ACC112 (cell line): Measurements from ENCODE around the gene HSF5.
"Not testable (repeated sequence)": the region's sequence is repeated elsewhere in the genome, so short reads cannot be mapped to it uniquely, and the experiment has no call there.

ENCODE experiments used
- H2AFZ ChIP-seq: fragments of 200-600 bp; sonication (generic); one replicate; pipeline ENCODE4 v1.6.0; 2017; ENCODE audit warnings: antibody characterized with exemption, low read length; ENCODE audit not compliant: unreplicated experiment
- H3K27ac ChIP-seq: fragments of 200-600 bp; sonication (generic); 2 replicates; pipeline ENCODE4 v1.5.1; 2014; ENCODE audit warnings: low read depth, mild to moderate bottlenecking, antibody characterized with exemption, low read length, moderate library complexity
- H3K27me3 ChIP-seq: fragments of 200-600 bp; sonication (generic); 2 replicates; pipeline ENCODE4 v1.6.1; 2014; ENCODE audit warnings: mild to moderate bottlenecking, antibody characterized with exemption, low read length, moderate library complexity, mixed read lengths; ENCODE audit not compliant: insufficient read depth
- H3K36me3 ChIP-seq: fragments of 200-600 bp; sonication (generic); 2 replicates; pipeline ENCODE4 v1.6.1; 2016; ENCODE audit warnings: mild to moderate bottlenecking, antibody characterized with exemption, low read length, moderate library complexity, mixed read lengths; ENCODE audit not compliant: insufficient read depth
- H3K4me1 ChIP-seq: fragments of 200-600 bp; sonication (generic); one replicate; pipeline ENCODE4 v1.6.1; 2016; ENCODE audit warnings: low read length, mixed read lengths; ENCODE audit not compliant: insufficient read depth, unreplicated experiment, control insufficient read depth
- H3K4me3 ChIP-seq: fragments of 200-600 bp; sonication (generic); 2 replicates; pipeline ENCODE4 v1.5.1; 2014; ENCODE audit warnings: mild to moderate bottlenecking, low read depth, low read length
- H3K79me2 ChIP-seq: fragments of 200-600 bp; sonication (generic); one replicate; pipeline ENCODE4 v1.6.0; 2016; ENCODE audit warnings: low read length; ENCODE audit not compliant: control insufficient read depth, unreplicated experiment, insufficient read depth

HSF5 gene

DNA sequence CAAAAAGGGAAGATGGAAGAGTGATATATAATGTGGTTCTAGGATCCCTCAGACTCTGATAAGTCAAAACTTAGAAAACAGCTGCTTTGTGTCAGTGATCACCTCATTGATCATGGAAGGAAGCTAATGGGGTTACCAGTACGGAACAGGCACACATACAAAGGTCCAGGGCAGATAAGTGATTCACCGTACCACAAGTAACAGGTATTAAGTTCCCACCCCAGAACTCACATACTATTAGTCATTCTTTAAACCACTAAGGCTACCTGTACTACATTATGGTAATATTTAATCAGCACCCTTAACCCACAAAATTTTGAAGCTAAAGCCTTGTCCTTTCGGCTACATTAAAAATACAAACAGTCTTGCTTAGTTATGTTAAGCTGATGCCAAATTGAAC, 88.2 kb downstream of the HSF5 start:
- Histone ChIP-seq H3K27ac (no peak overlapping the region), H3K27me3 (peaks cover 94% of the 10 kb centered on the region), H3K4me1 (peaks cover 4% of the 10 kb centered on the region), H3K79me2 (no peaks in the 10 kb centered on the region), H3K36me3 (no peaks in the 10 kb centered on the region), H3K4me3 (no peak overlapping the region), H2AFZ (no peak overlapping the region)

DNA sequence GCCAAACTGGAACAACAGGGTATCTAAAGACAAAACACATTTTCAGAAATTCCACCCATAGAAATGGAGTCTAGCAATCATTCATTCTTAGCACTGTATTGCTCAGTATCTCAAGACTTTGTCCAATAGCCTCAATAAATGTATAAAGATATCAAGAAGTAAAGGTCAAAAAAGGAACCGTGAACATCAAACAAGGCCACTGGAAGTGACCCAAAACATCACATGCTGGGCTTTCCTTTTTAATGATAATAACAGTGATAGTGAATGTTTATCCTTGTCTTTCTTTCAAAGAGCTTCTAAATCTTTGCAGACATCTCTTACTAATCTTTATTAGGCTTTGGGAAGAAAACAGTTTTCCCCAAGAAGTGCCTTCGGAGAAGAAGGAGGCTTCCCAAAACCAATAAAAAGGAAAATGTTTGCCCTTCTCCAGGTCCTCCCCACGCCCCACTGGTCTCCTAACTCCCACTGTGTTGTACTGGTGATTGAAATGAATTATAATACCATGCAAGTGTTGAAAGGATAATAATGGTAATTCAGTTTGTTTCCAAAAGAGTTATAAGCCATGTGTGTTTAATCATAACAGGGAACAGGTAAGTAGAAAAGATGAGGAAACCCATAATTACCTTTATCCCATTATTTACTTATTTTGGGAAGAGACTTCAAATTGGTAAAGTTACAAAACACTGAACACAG, 89.5 kb downstream of the HSF5 start:
- Histone ChIP-seq H3K79me2 (no peaks in the 10 kb centered on the region), H3K36me3 (no peaks in the 10 kb centered on the region), H2AFZ (no peak overlapping the region), H3K27me3 (peaks cover 94% of the 10 kb centered on the region), H3K4me1 (peaks cover 4% of the 10 kb centered on the region), H3K27ac (no peak overlapping the region), H3K4me3 (no peak overlapping the region)

DNA sequence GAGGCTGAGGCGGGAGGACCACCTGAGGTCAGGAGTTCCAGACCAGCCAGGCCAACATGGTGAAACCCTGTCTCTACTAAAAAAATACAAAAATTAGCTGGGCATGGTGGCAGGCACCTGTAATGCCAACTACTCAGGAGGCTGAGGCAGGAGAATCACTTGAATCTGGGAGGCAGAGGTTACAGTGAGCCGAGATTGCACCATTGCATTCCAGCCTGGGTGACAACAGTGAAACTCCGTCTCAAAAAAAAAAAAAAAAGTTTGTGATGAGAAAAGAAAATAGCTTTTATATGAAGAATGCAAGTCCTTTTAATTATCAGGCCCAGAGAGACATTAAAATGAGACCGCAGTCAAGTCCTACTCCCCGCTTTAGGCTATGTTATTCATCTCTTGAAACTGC, 90.8 kb downstream of the HSF5 start:
- H3K4me1 ChIP-seq, H3K79me2 ChIP-seq, H3K36me3 ChIP-seq, H2AFZ ChIP-seq, H3K27ac ChIP-seq, H3K4me3 ChIP-seq: not testable (repeated sequence)
- peaks cover 93% of the 10 kb centered on the region for H3K27me3 ChIP-seq

DNA sequence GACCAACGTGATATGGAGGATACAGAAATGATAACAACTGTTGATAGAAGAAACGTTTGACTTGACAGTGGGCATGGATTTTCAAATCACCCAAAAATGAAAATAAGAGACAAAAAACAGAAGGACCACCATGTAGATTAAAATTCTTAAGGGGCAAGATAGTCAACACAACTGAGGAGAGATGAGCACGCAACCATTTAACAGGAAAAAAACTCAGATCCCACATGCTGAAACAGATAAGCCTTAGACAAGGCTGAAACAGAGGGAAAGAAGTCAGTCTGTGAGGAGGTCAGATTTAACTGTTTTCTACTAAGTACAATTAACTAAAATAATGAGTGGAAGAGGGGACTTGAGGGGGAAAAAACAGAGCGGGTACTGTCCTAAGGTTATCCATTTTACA, 92.0 kb downstream of the HSF5 start:
- Histone ChIP-seq H3K27me3 (peaks cover 93% of the 10 kb centered on the region), H3K79me2 (no peaks in the 10 kb centered on the region), H3K27ac (no peak overlapping the region), H3K4me1 (no peaks in the 10 kb centered on the region), H3K4me3 (no peak overlapping the region), H2AFZ (no peak overlapping the region), H3K36me3 (no peaks in the 10 kb centered on the region)

DNA sequence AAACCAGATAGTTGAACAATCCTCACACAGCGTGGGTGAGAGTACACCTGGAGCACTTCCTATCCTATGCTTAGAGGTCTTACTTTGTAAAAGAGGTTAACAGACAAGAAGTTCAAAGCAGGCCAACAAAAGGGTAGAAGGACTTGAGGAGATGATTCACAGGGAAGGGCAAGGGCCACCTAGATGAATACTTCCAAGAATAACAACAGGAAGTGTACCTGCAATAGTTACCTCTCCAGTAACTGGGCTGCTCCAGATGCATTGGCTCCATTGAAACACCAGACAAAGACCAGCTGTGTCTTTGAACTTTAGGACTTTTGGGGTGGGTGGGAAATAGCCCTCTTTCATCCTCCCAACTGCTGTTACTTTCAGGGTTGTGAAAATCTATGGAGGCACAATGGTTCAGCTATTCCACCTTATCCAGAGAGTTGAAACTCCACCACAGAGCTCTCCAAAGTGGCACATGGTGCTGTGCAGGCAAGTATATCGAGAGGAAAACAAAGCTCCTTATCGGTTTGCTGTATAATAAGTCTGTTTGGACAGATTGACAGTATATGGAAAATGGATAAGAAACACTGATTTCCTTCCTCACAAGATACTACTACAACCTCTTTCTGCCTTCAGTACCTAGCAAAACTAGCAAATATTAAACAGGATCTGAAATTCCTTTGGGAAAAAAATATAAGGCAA, 93.5 kb downstream of the HSF5 start:
- H2AFZ ChIP-seq, result no peak overlapping the region
- no peak overlapping the region for H3K4me3 ChIP-seq
- peaks cover 93% of the 10 kb centered on the region for H3K27me3 ChIP-seq
- no peak overlapping the region for H3K27ac ChIP-seq
- no peaks in the 10 kb centered on the region for H3K79me2 ChIP-seq
- no peaks in the 10 kb centered on the region for H3K36me3 ChIP-seq
- no peaks in the 10 kb centered on the region for H3K4me1 ChIP-seq

DNA sequence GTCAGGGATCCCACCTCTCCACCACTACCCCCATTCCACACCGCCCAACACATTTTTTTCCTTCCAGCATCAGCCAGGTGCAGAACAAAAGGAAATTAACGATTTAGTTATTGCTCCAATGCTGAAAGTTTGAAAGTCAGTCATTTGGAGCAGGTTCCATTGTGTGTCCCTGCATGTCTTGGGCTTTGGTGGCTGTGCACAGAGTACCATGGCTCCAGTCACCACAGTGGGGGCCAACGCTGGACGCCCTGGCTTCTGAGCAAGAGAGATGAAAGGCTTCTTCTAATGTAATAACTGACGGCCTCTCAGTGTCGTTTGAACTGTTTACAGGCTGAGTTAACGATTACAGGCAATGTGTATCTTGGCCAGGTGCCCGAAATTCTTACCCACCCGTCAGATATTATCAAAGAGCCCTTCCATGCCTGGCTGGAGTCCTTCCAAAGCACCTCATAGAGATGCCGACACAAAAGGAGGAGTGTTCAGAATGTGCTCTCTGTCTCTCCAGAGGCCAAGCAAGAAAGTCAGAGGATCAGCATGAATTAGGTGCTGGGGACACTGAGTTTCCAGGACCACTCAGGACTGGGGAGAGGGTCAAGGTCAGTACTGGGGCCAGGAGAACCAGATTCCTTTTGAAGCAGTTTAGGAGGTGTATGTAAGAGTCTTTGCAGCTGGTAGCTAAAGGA, 96.8 kb downstream of the HSF5 start:
- Histone ChIP-seq H2AFZ (no peak overlapping the region), H3K36me3 (no peaks in the 10 kb centered on the region), H3K27me3 (peaks cover 94% of the 10 kb centered on the region), H3K27ac (no peak overlapping the region), H3K4me3 (no peak overlapping the region), H3K79me2 (no peaks in the 10 kb centered on the region), H3K4me1 (no peaks in the 10 kb centered on the region)

DNA sequence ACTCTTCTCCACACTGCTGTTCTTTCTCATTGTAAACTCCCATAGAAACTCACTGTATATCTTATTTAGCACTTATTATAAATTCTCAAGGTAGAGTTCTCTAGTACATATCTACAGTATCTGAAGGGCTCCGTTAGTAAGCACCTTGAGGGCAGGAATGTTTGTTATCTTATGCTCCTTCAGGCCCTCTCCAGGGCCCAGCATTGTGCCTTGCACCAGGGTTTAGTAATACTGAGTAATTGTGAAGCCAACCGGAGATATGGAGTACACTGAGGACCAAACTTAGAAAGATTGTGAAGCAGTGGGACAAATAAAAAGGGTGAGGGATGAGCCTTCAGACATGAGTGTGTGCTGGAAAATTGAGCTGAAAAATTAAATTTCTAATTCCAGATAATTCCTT, 97.3 kb downstream of the HSF5 start:
- Histone ChIP-seq H3K27ac (no peak overlapping the region), H3K79me2 (no peaks in the 10 kb centered on the region), H3K27me3 (peaks cover 94% of the 10 kb centered on the region), H3K4me3 (no peak overlapping the region), H2AFZ (no peak overlapping the region), H3K4me1 (no peaks in the 10 kb centered on the region), H3K36me3 (no peaks in the 10 kb centered on the region)

DNA sequence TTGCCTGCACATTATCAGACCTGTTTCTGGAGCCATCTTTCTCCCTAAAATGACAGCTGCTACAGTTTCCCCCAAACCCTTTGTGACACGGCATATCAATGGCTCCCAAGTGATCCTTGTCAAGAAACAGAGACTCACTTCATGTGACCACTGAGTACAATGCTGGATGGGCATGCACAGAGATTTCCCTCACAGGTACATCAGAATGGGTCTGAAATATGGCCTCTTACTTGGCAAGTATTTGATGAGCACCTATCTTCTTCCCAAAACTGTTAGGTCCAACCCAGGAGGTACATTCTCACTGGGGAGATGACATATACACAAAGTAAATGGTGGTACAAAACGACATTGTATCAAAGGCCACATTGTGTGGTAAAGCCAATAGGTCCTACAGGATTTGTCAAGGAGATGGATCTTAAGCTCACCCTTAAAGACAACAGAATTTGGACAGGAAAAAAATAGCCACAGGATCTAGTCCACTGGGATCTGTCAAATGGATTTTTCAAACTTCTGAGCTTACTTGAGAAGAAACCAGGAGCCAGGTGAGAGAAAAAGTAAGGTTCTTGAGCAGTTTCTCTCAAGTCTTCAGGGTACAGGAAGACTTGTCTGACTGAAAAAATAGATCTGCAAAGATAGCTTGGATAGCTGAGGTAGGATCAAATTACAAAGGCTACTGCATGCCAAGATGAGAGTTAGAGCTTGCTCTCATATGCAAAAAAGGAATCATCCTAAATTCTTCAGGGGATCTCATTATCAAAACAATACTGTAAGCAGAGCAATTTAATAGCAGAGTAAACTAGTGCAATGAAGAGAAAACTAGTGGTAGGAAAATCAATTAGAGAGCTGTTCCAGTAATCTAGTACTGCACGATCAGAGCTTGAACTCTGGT, 99.7 kb downstream of the HSF5 start:
- Histone ChIP-seq H3K4me1 (no peaks in the 10 kb centered on the region), H3K4me3 (no peak overlapping the region), H3K27ac (no peak overlapping the region), H3K79me2 (no peaks in the 10 kb centered on the region), H3K36me3 (no peaks in the 10 kb centered on the region), H3K27me3 (peaks cover 95% of the 10 kb centered on the region), H2AFZ (no peak overlapping the region)

DNA sequence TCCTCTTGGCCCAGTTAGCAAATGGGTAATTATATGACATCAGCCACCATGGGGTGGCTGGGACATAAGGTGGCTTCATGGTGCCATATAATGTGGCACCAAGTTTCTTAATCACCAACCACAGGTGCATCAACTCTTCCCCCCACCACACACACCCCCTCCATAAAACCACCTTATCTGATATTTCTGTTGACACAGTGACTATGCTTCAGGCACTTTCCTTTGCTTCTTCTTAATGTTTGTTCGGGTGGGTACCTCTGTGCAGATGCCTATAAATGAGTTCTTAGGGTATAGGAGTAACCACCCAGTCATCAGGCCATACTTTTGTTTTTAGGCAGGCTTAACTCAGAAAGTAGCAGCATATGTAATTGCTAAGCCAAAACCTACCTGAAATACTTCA, 100.4 kb downstream of the HSF5 start:
- H3K4me1 ChIP-seq, result no peaks in the 10 kb centered on the region
- no peak overlapping the region for H3K27ac ChIP-seq
- no peaks in the 10 kb centered on the region for H3K79me2 ChIP-seq
- H3K27me3 ChIP-seq, result peaks cover 93% of the 10 kb centered on the region
- H2AFZ ChIP-seq, result no peak overlapping the region
- H3K36me3 ChIP-seq, result no peaks in the 10 kb centered on the region
- no peak overlapping the region for H3K4me3 ChIP-seq

DNA sequence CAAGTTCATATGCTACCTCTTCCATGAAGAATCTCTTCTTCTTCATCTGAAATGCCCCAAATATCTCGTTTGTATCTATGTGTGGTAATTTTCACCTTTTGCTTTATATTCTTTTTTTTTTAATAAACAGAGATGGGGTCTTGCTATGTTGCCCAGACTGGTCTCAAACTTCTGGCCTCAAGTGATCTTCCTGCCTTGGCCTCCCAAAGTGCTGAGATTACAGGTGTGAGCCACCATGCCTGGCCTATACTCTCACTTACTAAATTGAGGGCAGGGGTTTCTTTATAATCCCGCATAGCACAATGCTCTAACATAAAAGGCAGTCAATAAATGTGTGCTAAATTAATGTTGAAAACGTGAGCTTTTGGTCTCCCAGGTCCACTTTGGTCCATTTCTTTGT, 101.5 kb downstream of the HSF5 start:
- H3K27me3 ChIP-seq, result peaks cover 92% of the 10 kb centered on the region
- H2AFZ ChIP-seq, result no peak overlapping the region
- no peaks in the 10 kb centered on the region for H3K4me1 ChIP-seq
- no peak overlapping the region for H3K4me3 ChIP-seq
- H3K27ac ChIP-seq, result no peak overlapping the region
- no peaks in the 10 kb centered on the region for H3K79me2 ChIP-seq
- no peaks in the 10 kb centered on the region for H3K36me3 ChIP-seq
